Activated T-helper 2 cell treated with anti-CD3 and anti-CD28 coated beads, Interferon-gamma antibody, Interleukin-2, Interleukin-4, amounts not matched to agents 10 μg/mL and 5 μg/mL and 100 μg/mL, durations not matched to agents 14 hours and 24 hours and 36 hours (primary cell): ENCODE data around the gene ZNF490. TPM values are rescaled to one million over a fixed set of nuclear protein-coding genes. Genes with fewer than 3 reads are reported as not detected.
"Not testable (repeated sequence)": the region's sequence is repeated elsewhere in the genome, so short reads cannot be mapped to it uniquely, and the experiment has no call there.

Experiments
- DNase-seq: peaks from one replicate; pipeline ENCODE4 v3.0.0; 2021; ENCODE audit warnings: low spot score
- H3K27ac Mint-ChIP-seq: one replicate; pipeline ENCODE4 v1.8.0; 2021; ENCODE audit warnings: mixed read lengths
- H3K27me3 Mint-ChIP-seq: one replicate; pipeline ENCODE4 v1.8.0; 2021; ENCODE audit warnings: low read depth, mixed read lengths
- H3K36me3 Mint-ChIP-seq: one replicate; pipeline ENCODE4 v1.8.0; 2021; ENCODE audit warnings: low read depth, mixed read lengths
- H3K4me1 Mint-ChIP-seq: one replicate; pipeline ENCODE4 v1.8.0; 2021; ENCODE audit warnings: low read depth, mixed read lengths
- H3K4me3 Mint-ChIP-seq: one replicate; pipeline ENCODE4 v1.8.0; 2021; ENCODE audit warnings: low read depth, mild to moderate bottlenecking, moderate library complexity, mixed read lengths
- H3K9me3 Mint-ChIP-seq: one replicate; pipeline ENCODE4 v1.8.0; 2021; ENCODE audit warnings: mixed read lengths
- intact Hi-C: fragments of 100-400 bp; cut with micrococcal nuclease; formaldehyde crosslinking; loops from one replicate; pipeline ENCODE4 v1.15.1; 2023
- total RNA-seq: library from RNA; stranded (reverse); gene quantifications from 2 replicates; pipeline ENCODE4 v1.2.3, GENCODE V29; 2022

Gene ZNF490
- total RNA-seq, 1 donor from 2014 or later: 9.9 TPM

DNA sequence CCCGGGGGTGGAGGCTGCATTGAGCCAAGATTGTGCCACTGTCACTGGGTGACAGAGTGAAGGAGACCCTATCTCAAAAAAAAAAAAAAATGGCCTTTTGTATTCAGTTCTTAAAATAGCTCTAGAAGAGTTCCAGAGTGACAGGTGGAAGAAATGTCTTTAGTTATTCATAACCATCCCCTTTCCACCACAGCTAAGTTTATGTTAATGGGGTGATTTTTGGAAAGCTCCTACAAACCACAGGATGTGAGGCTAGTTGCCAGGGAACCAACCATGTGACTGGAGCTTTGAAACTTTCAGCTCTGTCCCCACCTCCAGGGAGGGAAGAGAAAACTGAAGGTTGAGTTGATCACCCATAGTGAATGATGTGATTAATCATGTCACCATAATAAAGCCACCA is 6.9 kb downstream of the ZNF490 start:
- Mint-ChIP-seq H3K36me3 (peaks cover 35% of the 10 kb centered on the region), H3K27me3 (no peaks in the 10 kb centered on the region), H3K9me3 (no peaks in the 10 kb centered on the region), H3K27ac (peak overlapping the region; percentile 12), H3K4me3 (no peak overlapping the region), H3K4me1 (peaks cover 8% of the 10 kb centered on the region)
- peak; percentile 56 for DNase-seq
- intact Hi-C loops: loop anchor here (2.0 kb wide), 1 partner anchor 61 kb away; no protein-coding TSS in a partner anchor

GRCh38 chr19:12597594-12597993 is 13.0 kb downstream of the ZNF490 start:
- Mint-ChIP-seq H3K36me3 (peaks cover 25% of the 10 kb centered on the region), H3K27me3 (no peaks in the 10 kb centered on the region), H3K4me1 (no peaks in the 10 kb centered on the region), H3K9me3 (no peaks in the 10 kb centered on the region), H3K27ac (no peak overlapping the region), H3K4me3 (no peak overlapping the region)
- no peak for DNase-seq
- intact Hi-C loops: no loop called here

GRCh38 chr19:12596927-12597548 is 13.6 kb downstream of the ZNF490 start:
- intact Hi-C loops: no loop called here
- no peak for DNase-seq
- H3K9me3 Mint-ChIP-seq: no peaks in the 10 kb centered on the region
- no peak overlapping the region for H3K4me3 Mint-ChIP-seq
- no peaks in the 10 kb centered on the region for H3K27me3 Mint-ChIP-seq
- no peak overlapping the region for H3K27ac Mint-ChIP-seq
- peaks cover 20% of the 10 kb centered on the region for H3K36me3 Mint-ChIP-seq
- no peaks in the 10 kb centered on the region for H3K4me1 Mint-ChIP-seq

DNA sequence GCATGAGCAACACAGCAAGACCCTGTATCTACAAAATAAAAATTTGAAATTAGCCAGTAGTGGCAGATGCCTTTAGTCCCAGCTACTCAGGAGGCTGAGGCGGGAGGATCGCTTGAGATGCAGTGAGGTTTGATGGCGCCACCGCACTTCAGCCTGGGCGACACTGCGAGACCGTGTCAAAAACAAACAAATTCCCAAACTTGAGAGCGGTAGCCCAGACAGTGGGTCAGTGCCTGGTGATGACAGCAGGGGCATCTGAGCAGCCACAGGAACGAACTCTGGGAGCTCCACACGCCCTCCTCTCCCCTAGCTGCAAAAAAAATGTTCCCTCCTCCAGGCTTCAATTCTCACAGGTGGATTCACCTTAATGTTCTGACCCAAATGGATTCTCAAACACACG is 14.1 kb downstream of the ZNF490 start:
- Mint-ChIP-seq H3K27ac (no peak overlapping the region), H3K9me3 (no peaks in the 10 kb centered on the region), H3K36me3 (peaks cover 18% of the 10 kb centered on the region), H3K4me1 (no peaks in the 10 kb centered on the region), H3K4me3 (no peak overlapping the region), H3K27me3 (no peaks in the 10 kb centered on the region)
- no peak for DNase-seq
- intact Hi-C loops: no loop called here

- Mint-ChIP-seq H3K27me3 (no peaks in the 10 kb centered on the region), H3K4me1 (no peaks in the 10 kb centered on the region), H3K36me3 (peaks cover 83% of the 10 kb centered on the region), H3K4me3 (no peak overlapping the region), H3K27ac (no peak overlapping the region), H3K9me3 (peaks cover 64% of the 10 kb centered on the region)
- intact Hi-C loops: no loop called here
- DNase-seq: no peak
Observed at GRCh38 chr19:12581100-12581499, 29.5 kb downstream of the ZNF490 start.

- Mint-ChIP-seq H3K9me3 (peaks cover 64% of the 10 kb centered on the region), H3K27me3 (no peaks in the 10 kb centered on the region), H3K27ac (no peak overlapping the region), H3K36me3 (peaks cover 80% of the 10 kb centered on the region), H3K4me1 (no peaks in the 10 kb centered on the region), H3K4me3 (no peak overlapping the region)
- DNase-seq: no peak
- intact Hi-C loops: no loop called here
Observed at GRCh38 chr19:12580180-12580694, 30.4 kb downstream of the ZNF490 start.

- Mint-ChIP-seq H3K27ac (no peak overlapping the region), H3K4me1 (peaks cover 3% of the 10 kb centered on the region), H3K27me3 (no peaks in the 10 kb centered on the region), H3K36me3 (peaks cover 64% of the 10 kb centered on the region), H3K9me3 (peaks cover 51% of the 10 kb centered on the region), H3K4me3 (no peak overlapping the region)
- intact Hi-C loops: no loop called here
- no peak for DNase-seq
Observed at GRCh38 chr19:12578641-12579040, 32.0 kb downstream of the ZNF490 start.

GRCh38 chr19:12574036-12574435 is 36.6 kb downstream of the ZNF490 start:
- intact Hi-C loops: no loop called here
- Mint-ChIP-seq H3K4me1 (peaks cover 3% of the 10 kb centered on the region), H3K27me3 (no peaks in the 10 kb centered on the region), H3K4me3 (no peak overlapping the region), H3K36me3 (peaks cover 21% of the 10 kb centered on the region), H3K27ac (no peak overlapping the region), H3K9me3 (peaks cover 18% of the 10 kb centered on the region)
- DNase-seq: no peak

DNA sequence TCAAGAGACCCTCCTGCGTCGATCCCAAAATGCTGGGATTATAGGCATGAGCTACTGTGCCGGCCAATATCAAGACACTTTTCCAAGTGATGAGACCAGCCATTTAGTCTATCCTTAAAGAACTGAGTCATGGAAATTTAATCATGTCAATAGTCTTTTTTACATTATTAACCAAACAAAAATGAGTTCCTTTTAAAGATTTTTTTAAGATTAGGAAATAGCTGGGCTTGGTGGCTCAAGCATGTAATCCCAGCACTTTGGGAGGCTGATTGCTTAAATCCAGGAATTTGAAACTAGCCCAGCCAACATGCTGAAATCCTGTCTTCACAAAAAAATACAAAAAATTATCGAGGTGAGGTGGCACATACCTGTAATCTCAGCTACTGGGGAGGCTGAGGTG is 42.7 kb downstream of the ZNF490 start:
- intact Hi-C loops: no loop called here
- Mint-ChIP-seq H3K27me3 (no peaks in the 10 kb centered on the region), H3K36me3 (no peaks in the 10 kb centered on the region), H3K4me1 (peaks cover 4% of the 10 kb centered on the region), H3K9me3 (no peaks in the 10 kb centered on the region), H3K4me3 (no peak overlapping the region), H3K27ac (no peak overlapping the region)
- DNase-seq: no peak

- H3K27ac Mint-ChIP-seq, H3K4me3 Mint-ChIP-seq, H3K9me3 Mint-ChIP-seq, DNase-seq, intact Hi-C loops, H3K4me1 Mint-ChIP-seq, H3K36me3 Mint-ChIP-seq, H3K27me3 Mint-ChIP-seq: not testable (repeated sequence)
Observed at GRCh38 chr19:12566380-12566779, 44.2 kb downstream of the ZNF490 start.

- Mint-ChIP-seq H3K4me1 (peaks cover 4% of the 10 kb centered on the region), H3K9me3 (no peaks in the 10 kb centered on the region), H3K36me3 (no peaks in the 10 kb centered on the region), H3K4me3 (no peak overlapping the region), H3K27ac (no peak overlapping the region), H3K27me3 (no peaks in the 10 kb centered on the region)
- DNase-seq: peak; percentile 85
- intact Hi-C loops: loop anchor here (1.0 kb wide), 1 partner anchor 108 kb away; no protein-coding TSS in a partner anchor
Observed at GRCh38 chr19:12564016-12564664, 46.5 kb downstream of the ZNF490 start.

GRCh38 chr19:12555456-12555930 is 55.1 kb downstream of the ZNF490 start:
- DNase-seq: no peak
- intact Hi-C loops: loop anchor here (10.0 kb wide), 2 partner anchors 61 to 289 kb away; no protein-coding TSS in a partner anchor
- Mint-ChIP-seq H3K9me3 (no peaks in the 10 kb centered on the region), H3K36me3 (no peaks in the 10 kb centered on the region), H3K27ac (no peak overlapping the region), H3K4me3 (no peak overlapping the region), H3K27me3 (no peaks in the 10 kb centered on the region), H3K4me1 (peaks cover 13% of the 10 kb centered on the region)
